Stimulated activated CD8-positive, alpha-beta memory T cell treated with anti-CD3 and anti-CD28 coated beads, Interleukin-2, amount 100 ng/mL, for 1 hour (primary cell): ENCODE data around the gene MORN2.
"Not testable (repeated sequence)": the region's sequence is repeated elsewhere in the genome, so short reads cannot be mapped to it uniquely, and the experiment has no call there.

Experiments used
- DNase-seq, 2 donors: peaks; one replicate each; pipeline ENCODE4 v3.0.0-alpha.2; 2020; ENCODE audit warnings: low read depth in 2 of 2

MORN2 gene

DNA sequence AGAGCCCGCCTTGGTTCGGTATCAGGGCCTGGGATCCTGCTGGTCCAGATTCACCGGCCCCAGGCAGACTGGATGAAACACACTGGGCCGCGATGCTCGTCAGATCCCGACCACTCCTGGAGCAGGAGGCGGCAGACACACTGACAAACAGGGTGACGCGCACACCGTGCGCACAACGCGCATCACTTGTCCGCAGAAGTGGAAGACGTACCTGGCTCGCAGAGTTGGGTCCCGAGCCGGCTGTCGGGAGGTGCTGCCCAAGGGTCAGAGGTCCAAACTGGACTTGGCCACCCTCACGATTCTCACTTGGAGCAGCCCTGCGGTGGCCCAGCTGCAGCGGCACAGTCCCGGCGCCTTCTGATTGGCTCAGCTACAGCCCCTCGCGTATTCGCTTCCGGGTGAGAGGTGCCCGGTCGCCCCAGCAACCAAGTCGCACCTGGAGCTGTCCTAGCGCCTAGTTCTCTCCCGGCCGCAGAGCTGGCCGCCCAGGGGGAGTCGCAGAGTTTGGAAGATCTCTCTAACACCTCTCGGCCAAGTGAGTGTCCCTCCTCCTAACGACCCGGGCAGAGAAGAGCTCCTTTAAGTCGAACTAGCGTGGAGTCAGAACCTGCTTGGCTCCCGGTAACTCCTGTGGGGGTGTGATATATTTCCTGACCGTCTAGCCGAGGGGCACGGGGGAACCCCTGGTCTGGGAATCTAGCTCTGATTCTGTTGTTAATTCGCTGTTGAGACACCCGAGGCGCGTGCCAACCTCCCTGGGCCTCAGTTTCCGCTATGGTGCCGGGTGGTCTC, at the start of gene MORN2, which contains the start of gene DHX57:
MORN2 (plus strand) TSS at position 401 of the 792 bp plus-strand sequence.
DHX57 (minus strand) TSS at position 359 of the 792 bp plus-strand sequence. CDS start 7,529 bp downstream, outside the sequence.
- peak; percentile 49 to 61 for DNase-seq

DNA sequence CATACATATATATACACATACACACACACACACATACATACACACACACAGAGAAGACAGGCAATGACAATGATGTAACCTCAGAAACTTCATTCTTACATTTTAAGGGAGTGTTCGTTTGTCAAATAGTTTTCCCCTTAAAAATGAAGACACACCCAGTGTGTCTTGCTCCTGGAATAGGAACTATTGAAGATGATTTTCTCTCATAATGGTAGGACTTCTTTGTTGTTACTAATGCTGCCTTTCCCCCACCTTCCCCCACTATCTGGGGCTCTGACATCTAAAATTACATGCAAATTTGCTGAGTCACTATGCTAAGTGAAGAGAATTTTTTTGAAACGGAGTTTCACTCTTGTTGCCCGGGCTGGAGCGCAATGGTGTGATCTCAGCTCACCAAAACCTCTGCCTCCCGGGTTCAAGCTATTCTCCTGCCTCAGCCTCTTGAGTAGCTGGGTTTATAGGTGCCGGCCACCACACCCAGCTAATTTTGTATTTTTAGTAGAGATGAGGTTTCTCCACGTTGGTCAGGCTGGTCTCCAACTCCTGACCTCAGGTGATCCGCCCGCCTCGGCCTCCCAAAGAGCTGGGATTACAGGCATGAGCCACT, 48.1 kb upstream of the MORN2 start:
- not testable (repeated sequence) for DNase-seq

DNA sequence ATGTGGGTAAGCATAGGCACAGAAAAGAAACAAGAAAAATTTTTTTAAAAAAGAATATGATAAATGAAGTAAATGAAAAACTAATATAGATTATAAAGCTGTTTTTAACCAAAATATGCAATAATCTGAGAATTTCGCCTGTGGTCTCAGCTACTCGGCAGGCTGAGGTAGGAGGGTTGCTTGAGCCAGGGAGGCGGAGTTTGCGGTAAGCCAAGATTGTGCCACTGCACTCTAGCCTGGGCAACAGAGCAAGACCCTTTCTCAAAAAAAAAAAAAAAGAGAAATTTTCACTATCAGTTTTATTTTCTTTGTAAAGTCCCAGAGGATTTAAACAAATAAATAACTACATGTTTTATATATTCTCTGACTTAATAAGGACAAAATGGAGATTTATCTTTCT, 47.3 kb upstream of the MORN2 start:
- no peak for DNase-seq

DNA sequence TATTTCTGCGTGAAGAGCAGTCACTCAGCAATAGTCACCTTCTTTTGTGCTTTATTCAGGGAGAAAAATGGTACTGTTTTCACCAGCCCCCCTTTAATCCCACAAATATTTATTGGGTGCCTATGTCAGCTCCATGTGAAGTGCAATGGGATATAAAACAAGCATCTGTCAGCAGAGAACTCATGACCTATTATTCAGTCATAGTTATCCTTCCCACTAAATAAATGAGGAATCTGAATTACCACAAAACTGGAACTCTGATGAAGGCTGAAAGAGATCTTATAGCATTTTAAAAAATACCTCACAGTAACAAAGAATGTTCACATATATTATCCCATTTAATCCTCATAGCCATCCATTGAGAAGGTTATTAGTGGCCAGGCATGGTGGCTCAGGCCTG, 45.8 kb upstream of the MORN2 start:
- DNase-seq, result no peak

DNA sequence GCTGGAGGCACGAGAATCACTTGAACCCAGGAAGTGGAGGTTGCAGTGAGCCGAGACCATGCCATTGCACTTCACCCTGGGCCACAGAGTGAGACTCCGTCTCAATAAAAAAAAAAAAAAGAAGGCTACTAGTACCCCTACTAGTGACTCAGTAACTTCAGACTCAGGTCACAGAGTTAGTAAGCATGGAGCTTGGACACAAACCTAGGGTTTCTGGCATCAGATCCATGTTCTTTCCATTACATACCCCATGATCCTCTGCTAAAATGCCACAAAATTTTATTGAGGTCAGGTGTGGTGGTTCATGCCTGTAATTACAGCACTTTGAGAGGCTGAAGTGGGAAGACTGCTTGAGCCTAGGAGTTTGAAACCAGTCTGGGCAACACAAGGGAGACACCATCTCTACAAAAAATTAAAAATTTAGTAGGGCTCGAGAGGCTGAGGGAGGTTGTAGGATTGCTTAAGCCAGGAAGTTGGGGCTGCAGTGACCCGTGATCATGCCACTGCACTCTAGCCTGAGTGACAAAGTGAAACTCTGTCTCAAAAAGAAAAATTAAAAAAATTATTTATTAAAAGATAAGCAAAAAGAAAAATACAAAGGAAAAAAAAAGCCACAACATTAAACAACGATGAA, 45.1 kb upstream of the MORN2 start:
- no peak for DNase-seq

DNA sequence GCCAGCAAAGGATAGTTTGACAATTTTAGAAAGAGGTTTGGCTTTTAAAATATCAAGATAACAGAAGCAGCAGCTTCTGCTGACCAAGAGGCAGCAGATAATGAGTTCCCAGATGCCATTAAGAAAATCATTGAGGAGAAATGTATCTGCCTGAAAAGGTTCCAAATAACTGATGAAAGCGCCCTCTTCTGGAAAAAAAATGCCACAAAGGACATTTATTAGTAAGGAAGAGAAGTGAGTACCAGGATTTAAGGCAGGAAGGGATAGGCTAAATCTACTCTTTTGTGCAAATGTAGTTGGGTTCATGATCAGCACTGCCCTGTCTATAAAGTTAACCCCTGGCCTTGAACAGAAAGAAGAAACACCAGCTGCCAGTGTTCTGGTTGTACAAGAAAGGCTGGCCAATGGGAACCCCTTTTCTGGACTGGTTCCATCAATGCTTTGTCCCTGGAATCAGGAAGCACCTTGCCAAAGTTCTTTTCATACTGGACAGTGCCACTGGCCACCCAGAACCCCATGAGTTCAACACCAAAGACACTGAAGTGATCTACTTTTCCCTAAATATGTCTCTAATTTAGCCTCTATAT, 40.7 kb upstream of the MORN2 start:
- DNase-seq, result no peak

DNA sequence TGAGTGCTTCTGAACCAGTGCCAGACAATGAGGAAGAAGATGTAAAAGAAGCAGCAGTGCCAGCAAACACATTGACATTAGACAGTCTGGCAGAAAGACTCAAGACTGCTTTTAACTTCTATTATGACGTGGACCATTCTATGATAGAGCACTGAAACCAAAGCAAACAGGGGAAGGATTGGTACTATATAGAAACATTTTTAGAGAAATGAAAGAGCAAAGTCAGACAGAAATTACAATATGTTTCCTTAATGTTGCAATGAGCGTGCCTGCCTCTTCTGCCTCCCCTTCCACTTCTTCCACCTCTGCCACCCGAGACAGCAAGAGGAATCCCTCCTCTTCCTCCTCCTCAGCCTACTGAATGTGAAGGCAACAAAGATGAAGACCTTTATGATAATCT, 39.8 kb upstream of the MORN2 start:
- no peak for DNase-seq

DNA sequence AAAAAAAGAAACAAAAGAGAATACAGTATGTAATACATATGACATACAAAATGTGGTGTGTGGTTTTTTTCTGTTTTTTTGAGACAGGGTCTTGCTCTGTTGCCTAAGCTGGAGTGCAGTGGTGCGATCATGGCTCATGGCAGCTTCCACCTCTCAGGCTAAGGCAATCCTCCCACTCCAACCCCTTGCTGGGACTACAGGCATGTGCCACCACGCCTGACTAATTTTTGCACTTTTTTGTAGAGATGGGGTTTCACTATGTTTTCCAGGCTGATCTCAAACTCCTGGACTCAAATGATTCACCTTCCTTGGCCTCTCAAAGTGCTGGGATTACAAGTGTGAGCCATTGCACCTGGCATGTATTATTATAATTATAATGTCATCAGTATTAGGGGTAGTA, 39.0 kb upstream of the MORN2 start:
- DNase-seq, result no peak

DNA sequence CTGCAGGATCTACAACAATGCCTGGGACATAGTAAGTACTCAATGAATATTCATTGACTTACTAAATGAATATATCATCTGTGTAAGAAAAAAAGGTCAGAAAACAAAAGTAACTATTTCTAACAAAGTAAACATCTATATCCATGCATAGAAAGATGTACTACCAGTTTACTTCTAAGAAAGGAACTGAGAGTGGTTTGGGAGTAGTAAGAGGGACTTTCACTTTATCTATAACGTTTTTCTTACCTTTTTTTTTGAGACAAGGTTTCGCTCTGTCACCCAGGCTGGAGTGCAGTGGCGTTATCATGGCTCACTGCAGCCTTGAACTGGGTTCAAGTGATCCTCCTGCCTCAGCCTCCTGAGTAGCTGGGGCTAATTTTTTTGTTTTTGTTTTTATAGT, 25.7 kb upstream of the MORN2 start:
- no peak for DNase-seq

DNA sequence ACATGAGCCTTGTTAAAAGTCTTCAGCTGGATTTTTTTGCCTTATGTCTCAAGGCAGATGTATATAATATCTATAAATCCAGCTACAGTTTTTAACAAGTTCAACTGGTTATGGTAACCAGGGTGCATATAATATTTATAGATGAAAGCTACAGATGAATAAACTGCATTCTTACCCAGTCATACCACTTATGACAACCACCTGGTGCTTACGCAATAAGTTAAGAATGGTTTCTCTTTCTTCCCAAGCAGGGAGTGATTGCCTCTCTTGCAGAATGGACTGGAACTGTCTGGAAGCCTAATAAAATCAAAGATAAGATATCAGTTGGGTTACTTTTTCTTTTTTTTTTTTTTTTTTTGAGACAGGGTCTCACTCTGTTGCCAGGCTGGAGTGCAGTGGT, 19.6 kb upstream of the MORN2 start:
- no peak for DNase-seq

DNA sequence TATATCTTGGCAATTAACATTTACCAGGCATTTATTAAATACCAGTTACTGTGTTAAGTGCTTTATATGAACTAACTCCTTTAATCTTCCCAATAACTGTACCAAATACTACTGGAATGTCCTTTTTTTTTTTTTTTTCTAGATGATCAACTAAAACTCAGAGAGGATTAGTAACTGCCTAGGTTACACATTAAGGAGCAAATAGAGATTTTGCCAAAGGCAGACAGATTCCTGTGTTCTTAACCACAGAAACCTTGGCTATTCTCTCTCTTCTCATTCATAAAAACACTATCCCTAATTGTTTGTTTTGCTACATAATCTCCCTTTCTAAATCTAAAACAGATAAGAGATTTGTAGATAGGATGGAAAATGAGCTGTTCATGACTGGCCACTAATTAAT, 13.3 kb upstream of the MORN2 start:
- DNase-seq, result no peak

DNA sequence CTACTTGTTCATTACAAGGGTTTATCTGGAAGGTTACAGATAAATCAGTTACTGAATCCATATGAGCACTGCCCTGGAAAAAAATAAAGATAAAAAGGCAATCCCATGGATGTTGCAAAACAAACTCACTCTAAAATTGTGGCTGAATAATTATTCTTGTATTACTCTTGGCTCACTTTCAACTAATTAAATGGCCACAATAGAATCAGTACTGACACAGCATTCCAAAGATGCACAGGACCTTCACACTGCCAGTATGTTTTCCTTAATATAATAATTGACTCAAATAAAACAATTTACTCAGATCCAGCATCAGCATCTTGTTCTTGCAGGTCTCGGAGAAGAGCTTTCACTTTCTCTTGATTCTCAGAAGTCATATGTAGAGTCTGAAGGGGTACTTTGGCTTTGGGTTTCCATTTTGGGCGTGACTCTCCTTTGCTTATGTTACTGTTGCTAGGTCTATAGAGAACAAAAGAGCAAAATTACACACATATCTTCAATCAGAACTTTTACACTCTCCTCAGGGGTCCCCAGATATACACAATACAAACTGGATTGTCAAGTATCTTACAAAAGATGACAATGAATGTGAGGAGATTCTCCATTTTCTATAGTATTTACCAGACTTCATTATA, 12.6 kb upstream of the MORN2 start:
- no peak for DNase-seq

DNA sequence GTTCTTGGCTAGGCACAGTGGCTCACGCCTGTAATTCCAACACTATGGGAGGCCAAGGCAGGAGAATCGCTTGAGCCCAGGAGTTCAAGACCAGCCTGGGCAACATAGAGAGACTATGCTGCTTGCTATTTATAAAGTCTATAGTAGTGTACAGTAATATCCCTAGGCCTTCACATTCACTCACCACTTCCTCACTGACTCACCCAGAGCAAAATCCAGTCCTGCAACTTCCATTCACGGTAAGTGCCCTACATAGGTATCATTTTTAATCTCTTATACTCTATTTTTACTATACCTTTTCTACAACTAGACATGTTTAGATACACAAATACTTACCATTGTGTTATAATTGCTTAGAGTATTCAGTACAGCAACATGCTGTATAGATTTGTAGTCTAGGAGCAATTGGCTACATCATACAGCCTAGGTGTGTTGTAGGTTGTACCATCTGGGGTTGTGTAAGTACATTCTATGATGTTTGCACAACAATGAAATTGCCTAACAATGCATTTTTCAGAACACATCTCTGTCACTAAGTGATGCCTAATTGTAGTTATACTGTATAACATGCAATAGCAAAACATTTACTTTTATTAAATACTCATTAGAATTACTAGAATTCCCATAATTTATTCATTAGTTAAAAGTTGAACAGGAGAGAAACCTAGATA, 8.9 kb upstream of the MORN2 start:
- DNase-seq, result no peak

DNA sequence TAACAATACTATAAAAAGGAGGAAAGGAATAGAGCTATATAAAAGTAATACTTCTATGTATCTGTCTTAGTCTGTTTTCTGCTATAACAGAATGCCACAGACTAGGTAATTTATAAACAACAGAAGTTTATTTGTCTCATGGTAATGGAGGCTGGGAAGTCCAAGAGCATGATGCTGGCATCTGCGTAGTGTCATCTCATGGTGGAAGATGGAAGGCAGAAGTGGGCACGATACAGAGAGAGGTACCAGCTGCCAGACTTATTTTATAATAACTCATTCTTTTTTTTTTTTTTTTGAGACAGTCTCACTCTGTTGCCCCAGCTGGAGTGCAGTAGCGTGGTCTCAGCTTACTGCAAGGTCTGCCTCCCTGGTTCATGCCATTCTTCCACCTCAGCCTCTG, 4.3 kb upstream of the MORN2 start:
- DNase-seq, result no peak

DNA sequence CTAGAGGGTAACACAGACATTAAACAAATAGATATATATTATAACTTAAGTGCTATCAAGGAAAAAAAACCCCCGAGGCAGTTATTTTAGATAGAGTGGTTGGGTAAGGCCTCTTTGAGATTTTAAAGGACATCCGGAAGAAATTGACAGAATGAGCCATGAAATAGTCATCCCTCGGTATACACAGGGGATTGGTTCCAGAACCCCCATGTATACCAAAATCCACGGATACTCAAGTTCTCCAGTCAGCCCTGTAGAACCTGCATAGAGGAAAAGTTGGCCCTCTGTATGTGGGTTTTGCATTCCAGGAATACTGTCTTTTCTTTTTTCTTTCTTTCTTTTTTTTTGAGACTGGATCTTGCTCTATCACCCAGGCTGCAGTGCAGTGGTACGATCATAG, 2.0 kb upstream of the MORN2 start:
- no peak for DNase-seq

DNA sequence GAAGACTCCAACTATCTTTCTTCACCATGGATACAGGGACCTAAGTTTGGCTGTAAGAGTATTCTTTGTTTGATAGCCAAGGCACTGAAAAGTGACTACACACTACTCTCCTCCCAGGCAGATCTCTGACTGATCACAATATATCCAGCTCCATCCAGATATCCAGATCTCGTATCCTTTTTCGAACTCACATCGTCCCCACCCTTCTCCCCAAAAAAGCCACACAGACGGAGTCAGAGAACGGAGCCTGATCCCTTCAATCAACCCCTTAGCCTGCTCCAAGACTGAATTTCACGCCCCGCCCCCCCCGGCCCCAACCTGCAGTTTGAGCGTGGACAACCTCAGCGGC, 575 bp upstream of the MORN2 start:
- DNase-seq, result no peak

DNA sequence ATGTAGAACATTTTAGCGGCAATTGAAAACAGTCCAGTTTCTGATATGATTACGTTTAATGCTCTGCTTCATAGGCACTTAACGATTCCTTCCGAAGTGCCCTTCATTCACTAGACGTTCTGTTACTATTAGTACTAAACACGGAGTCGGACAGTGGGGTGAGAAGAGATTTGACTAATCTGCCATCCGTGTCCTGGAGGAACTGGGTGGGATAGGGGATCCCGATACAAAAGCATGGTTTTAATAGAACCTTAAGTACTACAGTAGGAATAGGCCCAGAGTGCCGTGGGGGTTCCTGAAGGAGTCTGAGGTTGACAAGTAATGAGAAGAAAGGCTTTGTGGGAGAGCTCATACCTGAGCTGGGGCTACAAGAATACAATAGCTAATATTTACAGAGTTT, 631 bp downstream of the MORN2 start:
- no peak for DNase-seq

DNA sequence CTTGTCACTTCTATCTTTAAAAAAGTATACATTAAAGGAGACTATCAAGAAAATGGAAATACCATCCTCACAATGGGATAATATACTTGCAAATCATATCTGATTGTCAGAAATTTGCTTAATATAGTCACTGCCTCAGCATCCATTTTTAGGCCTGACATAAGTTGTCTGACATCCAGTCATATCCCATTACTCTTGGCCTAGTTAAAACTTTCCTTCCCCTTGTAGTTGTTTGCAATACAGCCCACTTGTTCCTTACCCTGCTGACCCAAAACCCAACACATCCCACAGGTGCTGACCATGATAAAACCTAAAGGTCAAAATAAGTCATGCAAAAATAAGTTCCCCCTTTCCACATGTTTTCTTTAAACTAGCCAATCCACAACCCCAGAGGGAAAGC, 10.3 kb downstream of the MORN2 start:
- DNase-seq, result no peak

DNA sequence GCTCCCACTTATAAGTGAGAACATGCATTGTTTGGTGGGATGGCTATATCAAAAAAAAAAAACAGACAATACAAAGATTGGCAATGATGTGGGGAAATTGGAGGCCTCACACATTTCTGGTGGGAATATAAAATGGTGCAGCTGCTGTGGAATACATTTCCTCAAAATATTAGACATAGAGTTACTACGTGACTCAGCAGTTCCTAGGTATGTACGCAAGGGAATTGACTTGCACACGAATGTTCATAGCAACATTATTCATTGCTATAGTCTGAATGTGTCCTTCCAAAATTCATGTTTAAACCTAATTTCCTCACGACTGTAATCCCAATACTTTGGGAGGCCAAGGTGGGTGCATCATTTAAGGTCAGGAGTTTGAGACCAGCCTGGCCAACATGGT, 11.6 kb downstream of the MORN2 start:
- DNase-seq, result no peak

DNA sequence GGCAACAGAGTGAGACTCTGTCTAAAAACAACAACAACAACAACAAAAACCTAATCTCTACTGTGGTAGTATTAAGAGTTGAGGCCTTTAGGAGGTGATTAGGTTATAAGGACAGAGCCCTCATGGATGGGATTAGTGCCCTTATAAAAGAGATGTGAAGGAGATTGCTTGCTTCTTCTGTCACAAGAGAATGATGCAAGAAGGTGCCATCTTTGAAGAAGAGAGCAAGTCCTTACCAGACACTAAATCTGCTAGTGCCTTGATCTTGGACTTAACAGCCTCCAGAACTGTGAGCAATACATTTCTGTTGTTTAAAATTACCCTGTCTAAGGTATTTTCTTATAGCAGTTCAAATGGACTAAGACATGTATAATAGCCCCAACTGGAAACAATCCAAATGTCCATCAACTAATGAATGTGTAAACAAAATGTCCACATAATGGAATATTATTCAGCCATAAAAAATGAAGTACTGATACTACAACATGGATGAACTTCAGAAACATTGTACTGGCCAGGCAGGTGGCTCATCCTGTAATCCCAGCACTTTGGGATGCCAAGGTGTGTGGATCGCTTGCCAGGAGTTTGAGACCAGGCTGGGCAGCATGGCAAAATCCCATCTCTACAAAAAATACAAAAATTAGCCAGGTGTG, 12.3 kb downstream of the MORN2 start:
- no peak for DNase-seq

DNA sequence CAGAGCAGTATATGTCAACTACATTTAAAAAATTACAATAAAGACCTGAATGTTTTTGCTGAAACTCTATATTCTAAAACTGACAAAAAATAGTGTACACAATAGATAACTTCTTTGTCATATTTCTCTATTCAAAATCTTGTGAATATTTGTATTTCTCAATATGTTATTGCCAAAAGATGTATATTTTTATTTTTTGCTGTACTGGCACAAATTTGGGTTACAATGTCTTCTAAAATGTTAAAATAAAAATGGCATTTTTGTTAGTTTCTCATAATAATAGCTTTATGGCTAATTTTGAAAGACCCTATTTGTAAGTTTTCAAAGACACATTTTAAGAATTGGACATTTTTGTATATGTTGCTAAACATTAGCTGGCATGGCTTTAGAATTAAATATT, 13.3 kb downstream of the MORN2 start:
- no peak for DNase-seq
